ENCODE data around the gene TMC2.

GRCh38 chr20:2604506-2604835 is 68.1 kb downstream of the TMC2 start:
- TF ChIP-seq POLR2A (IDR thresholded peaks at IDR 0.05; ENCODE audit: low read depth, low read length) (no peak), POLR2AphosphoS5 (IDR thresholded peaks at IDR 0.05; ENCODE audit: low read depth, low read length) (no peak), TAF1 (IDR thresholded peaks at IDR 0.05; ENCODE audit: borderline replicate concordance, low read depth, low read length) (no peak)
